ENCODE data around the gene SLC25A24.
"Not testable (repeated sequence)": the region's sequence is repeated elsewhere in the genome, so short reads cannot be mapped to it uniquely, and the experiment has no call there.

The SLC25A24 gene

DNA sequence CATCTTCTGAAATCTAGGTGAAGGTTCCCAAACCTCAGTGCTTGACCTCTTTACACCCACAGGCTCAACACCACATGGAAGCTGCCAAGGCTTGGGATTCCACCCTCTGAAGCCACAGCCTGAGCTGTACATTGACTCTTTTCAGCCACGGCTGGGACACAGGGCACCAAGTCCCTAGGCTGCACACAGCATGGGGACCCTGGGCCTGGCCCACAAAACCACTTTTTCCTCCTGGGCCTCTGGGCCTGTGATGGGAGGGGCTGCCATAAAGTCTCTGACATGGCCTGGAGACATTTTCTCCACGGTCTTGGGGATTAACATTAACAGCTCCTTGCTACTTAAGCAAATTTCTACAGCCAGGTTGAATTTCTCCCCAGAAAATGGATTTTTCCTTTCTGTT, 67.8 kb downstream of the SLC25A24 start:
- DNase-seq: not testable (repeated sequence)

DNA sequence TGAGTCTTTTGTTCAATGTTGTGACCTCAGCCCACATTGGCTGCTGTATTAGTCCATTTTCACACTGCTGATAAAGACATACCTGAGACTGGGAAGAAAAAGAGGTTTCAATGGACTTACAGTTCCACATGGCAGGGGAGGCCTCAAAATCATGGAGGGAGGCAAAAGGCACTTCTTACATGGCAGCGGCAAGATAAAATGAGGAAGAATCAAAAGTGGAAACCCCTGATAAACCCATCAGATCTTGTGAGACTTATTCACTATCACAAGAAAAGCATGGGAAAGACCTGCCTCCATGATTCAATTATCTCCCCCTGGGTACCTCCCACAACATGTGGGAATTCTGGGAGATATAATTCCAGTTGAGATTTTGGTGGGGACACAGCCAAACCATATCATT, 68.9 kb downstream of the SLC25A24 start:
- DNase-seq: not testable (repeated sequence)

DNA sequence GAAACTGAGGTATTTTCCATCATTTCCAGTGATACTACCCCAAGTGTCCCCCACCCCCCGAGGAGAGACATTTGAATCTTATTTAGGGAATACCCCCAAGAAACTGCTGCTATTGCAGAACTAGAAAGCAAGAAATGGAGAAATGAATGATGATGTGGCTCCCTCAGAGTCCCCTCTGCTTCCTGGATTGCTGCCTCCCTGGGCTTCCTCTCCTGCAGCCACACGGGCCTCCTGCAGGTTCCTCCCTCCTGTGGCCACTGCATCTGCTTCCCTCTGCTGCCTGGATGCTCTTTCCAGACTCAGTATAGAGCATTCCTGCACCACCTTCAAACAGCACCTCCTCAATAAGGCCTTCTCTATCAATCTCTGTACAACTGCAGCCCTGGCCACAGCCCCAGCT, 69.3 kb downstream of the SLC25A24 start:
- DNase-seq: no peak

DNA sequence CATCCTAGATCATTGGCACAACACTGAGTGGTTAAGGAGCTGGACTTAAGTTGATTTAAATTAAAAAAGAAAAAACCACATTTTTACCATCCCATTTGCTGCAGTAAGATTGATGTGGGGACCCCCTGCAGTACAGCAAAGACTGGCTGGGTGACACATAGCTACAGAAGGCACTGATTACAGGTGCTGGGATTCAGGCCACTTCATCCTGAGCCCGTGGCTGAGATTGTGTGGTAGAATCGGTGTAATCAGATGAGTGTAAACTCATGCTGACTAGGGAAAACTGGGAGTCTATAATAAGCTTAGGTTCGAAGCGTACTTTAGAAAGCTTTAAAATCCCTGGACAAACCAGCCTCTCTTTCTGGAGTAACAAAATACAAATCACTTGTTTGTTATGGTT, 70.1 kb downstream of the SLC25A24 start:
- DNase-seq: no peak

DNA sequence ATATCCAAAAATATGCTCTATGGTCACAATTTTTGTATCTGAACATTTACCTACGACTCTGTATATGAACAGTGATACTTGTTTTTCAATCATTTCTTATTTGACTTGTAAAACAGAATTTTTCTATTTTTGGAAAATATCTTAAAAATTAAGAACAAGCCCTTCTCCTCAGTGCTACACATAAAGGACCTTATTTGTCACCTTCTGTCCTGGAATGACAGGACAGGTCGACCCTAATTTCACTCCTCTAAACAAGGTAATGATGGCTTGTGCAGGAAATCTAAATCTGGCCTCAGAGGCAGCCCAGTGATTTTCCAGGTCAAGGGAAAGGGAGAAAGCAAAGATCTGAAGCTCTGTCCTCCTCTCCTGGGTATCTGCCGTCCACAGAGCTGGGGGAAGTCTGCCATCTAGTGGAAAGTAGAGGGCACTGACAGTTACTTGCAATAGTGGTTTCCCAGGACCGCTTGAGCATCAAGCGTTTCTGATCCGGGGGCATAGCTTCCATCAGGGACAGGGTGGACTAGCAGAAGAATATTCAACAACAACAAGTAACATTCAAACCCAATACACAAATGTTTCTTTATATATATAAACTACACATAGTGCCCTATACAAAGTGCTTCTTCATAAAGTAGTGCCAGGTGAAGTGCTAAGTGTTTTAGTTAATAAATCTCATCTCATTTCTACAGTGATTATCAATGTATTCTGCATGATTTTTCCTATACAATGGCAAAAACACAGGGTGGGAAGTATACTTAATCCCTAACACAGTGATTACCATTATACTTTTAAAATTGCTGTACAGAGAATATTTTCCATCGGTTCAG, 74.6 kb downstream of the SLC25A24 start:
- DNase-seq: peak; percentile 63

DNA sequence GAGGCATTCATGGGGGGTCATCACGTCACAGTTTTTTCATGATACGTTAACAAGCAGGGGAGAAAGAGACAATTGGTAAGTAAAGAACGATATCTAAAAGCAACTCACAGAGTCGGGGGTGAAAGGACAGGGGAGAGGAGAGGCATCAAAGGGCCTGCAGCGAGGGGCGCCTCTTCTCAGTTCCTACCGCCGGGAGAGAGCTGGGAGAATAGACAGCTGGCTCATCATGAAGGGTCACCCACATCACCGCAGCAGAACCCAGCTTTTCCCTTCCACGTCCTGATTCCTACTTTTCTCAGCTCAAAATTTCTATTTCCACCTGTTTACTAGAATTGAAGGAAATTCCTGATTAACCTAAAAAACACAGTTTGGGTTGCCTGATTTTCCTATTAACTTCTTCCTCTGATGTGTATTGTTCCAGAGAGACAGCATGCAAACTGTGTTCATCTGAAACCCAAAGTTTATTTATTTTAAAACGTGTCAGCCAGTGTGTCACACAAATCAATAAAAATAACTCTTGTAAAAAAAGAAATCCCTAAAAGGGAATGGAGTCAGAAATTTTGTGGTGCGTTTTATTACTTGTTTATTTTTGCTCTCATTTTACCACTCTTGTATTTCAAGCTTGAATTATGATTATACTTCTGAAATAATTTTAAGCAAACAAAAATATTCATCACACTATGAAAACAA, 75.4 kb downstream of the SLC25A24 start:
- no peak for DNase-seq

DNA sequence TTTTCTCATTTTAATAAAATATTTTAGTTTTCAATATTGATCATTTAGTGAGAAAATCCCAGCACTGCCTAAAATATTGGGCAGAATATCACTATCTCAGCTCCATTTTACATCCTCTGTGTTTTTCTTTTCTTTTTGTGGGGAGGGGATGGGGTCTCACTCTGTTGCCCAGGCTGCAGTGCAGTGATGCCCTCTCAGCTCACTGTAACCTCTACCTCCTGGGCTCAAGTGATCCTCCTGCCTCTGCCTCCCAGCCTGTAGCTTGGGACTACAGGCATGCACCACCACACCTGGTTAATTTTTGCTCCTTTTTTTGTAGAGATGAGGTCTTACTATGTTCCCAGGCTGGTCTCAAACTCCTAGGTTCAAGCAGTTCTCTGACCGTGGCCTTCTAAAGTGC, 76.1 kb downstream of the SLC25A24 start:
- no peak for DNase-seq

DNA sequence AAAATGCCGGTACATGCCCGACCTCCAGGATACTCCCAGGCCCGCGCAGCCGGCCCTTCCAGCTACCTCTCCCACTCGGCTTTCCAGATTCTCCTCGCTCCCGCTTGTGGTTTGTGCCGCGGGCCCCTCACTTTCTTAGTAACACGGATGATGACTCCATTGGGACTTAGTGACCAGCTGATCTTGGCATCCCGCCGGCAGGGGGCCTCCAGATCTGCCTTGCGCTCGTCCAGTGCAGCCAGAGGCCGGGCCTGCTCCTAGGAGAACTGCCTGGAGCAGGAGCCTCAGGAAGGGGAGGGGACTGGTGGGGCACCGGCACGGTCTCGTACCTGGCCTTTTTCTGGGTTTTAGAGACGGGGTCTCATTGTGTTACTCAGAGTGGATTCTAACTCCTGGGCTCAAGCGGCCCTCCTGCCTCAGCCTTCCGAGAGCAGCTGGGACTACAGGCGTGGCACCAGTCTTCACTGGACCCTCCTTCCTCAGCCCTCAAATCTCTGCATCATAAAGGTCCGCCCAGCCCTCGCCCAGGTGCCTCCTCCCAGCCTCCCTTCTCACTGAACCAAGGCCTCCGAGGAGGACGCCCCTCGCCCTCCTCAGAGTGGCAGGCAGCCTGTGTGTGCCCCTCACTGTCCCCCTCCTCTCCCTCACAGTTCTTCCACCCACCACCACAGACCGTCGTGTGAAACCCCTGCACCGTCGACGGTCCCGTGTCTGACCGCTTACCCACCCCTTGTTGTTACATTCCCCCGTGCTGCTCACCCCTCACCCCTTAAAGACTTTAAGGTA, 78.6 kb downstream of the SLC25A24 start:
- DNase-seq: no peak

DNA sequence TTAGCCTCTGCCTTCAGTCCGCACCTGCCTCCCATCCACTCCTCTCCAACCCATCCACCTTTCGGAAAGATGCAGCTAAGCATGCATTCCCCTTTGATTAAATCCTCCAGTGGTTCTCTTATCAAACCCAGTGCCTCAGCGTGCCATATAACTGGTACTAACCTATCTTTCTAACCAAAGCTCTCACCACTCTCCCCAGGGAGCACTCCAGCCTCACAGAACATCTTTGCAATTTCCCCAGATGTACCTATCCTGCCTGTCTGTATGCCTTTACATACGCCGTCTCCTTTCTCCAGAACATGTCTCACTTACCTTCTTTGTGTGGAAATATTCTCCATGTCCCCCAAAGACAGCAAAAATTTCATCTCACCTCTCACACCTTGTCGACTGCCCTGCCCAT, 80.0 kb downstream of the SLC25A24 start:
- no peak for DNase-seq

DNA sequence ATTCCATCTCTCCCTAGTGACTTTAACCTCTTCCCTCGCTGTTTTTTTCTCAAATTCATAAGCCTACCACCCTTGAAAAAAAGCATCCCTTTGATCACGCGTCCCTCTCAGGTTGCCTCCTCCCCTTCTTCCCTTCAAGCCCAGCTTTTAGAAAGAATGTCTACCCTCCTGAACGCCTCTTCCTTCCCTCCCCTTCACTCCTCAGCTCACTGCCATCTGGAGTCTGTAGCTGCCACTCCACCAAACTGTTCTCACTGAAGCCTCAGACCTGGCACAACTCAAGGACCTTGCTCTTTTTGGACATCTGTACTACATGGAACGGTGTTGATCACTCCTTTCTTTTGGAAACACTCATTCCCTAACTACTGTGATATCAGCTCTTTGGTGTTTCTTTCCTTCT, 80.6 kb downstream of the SLC25A24 start:
- DNase-seq: no peak

DNA sequence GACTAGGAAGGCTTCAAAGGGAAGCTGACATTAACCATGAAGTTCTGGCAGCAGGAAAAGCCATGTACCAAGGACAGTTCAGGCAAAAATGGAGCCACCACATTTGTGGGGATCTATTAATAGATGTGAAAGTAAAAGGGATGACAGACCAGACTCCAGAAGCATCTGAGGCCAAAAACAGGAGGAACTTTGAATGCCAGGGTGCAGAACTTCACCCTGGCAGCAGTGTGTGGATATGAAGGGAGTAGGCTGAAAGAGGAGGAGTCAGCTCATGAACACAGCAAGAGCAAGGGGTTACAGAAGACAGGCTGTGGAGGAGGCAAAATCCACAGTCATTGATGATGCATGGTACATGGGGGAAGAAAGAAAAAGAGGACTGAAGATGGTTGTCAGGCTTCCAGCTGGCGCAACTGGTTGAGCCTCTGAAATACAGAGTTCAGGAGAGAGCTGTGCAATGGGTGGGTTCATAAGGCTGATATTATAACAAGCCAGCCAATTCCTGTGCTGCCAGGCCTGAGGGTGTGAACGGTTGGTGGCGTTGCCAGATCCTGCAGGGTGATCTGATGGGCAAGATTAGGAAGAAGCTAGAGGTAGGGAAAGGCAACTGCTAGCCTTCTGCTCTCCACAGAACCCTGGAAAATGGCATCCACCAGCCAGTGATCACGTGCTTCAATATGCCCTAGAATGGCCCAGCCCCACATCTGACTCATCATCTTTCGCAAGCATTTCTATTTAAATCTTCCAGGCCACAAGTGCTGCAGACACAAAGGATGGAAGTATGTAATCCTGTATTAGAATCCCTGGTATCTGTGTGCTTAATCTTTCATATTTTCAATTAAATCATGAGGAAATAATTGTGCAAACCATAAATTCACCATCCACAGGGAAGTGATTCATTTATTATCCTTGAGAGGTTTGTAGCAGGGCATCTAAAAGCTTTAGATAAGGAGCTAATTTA, 81.9 kb downstream of the SLC25A24 start:
- no peak for DNase-seq

DNA sequence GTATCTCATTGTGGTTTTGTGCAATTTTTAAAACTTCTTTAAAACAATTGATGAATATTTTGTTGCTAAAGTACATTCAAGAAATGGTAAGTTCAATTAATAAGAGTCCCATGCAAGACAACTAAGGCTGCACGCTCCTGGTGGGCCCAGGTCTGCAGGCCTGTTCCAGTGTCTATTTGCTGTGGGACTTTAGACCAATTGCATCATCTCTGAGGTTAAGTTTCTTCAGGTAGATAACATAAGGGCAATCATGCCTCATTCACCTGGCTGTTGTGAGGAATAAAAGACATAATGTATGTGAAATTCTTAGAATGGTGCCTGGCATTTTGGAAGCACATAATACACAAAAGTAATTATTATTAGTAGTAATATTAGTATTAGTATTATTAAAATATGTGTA, 82.9 kb downstream of the SLC25A24 start:
- no peak for DNase-seq

DNA sequence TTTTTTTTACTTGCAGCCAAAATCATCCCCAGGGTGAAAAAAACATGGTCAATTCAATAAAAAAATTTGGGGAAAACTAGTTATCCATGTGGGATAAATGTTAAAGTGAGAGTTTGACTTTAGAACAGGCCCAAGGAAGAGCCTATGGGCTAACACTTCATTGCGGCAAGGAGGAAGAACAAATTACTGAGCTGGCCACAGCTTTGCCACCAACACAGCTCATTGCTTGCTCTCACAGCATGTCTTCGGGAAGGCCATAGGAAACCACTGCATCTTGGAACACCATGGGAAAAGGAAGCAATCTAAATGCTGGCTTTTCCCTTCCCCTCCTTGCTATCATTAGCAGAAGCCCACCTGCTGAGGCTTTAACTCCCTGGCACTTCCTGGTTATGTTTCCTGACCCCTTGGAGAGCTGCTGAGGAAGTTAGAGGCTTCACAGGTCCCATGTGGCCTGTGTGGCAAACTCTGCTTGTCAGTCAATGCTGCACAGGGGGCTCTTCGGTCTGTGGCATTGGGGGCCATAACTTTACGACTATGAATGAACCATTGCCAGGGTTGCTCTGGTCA, 86.0 kb downstream of the SLC25A24 start:
- no peak for DNase-seq

DNA sequence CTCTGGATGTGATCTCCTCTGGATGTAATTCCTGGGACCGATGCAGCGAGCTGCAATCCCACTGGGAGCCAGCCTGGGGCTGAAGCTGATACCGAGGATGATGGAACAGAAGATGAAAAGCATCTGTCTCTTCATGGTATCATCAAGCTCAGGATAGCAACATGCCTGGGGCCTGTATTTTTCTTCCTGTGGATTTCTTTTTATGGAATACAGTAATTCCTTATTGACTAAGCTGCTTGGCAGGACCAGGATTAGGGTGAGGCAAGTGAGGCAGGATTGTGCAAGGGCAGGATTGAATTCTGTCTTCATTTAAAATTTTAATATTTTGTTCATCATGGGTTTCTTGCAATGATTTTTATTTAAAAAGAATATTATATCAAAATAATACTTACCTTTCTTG, 86.6 kb downstream of the SLC25A24 start:
- DNase-seq: no peak

DNA sequence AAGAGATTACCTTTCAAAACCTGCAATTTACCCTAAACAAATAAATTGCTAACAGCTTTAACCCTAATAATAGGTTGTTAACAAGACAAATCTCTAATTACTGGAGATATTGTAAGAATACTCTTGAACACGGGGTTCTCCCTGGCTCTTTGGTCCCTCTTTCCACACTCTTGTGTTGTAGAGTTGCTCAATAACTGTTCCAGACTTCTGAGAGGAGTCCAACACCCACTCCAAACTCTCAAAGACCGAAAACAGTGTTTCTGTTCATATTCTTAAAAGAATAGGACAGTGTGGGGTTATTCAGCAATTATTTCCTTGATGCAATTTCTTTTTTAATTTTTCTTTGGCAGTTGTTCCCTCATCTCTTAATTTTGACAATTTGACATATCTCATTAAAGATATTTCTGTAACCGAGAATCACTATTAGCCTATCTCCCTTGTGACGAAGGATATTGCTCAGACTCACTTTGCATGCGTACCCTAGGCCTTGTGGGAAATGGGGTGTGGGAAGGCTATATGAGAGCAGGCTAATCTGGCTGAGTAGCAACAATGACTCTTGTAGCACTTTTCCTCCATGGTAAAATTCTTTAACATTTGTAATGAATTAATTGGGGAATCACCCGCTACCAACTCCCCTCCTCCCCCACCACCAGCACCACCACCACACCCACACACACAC, 90.7 kb downstream of the SLC25A24 start:
- no peak for DNase-seq

DNA sequence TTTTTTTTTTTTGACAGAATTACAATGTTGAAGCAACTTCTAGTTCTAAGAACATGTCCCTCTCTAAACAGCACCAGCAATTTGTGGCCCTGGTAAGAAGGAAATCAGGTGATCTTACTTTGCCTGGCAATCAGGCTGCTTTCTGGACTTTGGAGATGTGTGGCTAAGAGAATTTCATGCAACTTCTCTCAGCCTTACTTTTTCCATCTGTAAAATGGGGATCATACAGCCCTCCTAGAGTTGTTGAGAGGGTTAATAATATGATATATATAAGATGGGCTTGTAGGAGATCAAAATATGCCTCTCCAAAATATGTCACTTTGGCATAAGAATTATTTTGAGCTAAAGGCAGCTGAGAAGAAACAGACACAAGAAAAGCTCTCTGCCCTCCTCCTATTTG, 92.0 kb downstream of the SLC25A24 start:
- no peak for DNase-seq

DNA sequence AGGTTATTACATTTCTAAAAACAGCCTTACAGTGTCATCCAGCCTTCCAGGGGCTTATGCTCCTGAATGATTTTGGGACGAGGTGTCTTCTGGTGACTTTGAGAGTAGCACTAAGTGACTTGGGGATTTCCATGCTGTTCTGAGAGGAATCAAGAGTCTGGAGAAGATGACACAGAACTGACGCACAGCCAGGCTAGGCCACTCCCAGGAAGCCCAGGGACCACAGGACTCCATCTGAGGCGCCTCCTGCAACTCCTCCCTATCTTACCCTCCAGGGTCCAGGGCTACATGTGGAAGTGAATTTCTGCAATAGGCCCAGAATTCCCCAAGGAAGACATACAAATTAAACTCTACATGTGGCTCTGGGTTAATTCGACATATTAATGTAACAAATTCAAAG, 92.5 kb downstream of the SLC25A24 start:
- peak; percentile 62 for DNase-seq

DNA sequence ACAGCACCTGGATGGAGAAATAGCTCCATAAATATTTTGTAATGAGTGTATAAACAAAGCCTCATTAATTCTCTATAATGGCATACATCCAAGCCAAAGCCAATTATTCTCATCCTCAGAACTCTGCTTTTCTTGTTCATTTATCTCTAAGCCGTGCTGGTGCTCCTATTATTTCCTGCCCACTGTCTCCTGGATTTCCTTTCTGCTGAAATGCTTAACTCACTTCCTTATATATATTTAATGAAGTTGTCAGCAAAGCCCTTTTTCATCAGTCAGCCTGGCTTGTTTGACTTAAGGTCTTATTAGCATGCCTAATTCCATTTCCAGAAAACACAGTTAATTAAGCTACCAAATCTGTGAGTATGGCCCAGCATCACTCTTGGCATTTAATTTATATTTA, 93.4 kb downstream of the SLC25A24 start:
- DNase-seq: no peak

DNA sequence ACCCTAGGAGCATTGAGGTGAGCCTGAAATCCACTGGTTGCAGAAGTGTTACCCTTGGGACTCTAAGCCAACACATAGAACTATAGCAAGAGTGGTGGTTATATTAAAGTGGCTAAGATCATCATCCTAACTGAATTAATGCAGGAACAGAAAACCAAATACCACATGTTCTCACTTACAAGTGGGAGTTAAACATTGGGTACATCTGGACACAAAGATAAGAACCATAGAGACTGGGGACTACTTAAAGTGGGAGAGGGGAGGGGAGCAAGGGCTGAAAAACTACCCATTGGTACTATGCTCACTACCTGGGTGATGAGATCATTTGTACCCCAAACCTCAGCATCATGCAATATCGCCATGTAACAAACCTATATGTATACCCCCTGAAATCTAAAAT, 100.0 kb downstream of the SLC25A24 start:
- DNase-seq: no peak

DNA sequence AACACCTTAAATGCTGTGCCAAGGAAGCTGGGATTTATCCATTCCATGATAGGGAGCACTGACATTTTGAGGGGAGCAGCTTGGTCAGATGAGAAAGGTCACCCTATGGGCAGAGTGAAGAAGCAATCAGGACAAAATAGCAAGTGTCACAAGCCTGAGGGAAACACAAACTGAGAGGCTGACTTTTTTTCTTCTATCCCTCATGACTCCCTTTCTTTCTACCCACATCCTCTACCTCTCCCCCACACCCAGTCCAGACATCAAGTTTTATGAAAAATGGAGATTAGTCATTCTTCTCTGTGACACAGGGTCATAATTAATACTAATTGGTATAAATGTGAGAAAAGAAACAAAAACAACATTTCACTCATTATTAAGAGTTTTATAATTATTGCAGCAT, 103.1 kb downstream of the SLC25A24 start:
- DNase-seq: no peak

DNA sequence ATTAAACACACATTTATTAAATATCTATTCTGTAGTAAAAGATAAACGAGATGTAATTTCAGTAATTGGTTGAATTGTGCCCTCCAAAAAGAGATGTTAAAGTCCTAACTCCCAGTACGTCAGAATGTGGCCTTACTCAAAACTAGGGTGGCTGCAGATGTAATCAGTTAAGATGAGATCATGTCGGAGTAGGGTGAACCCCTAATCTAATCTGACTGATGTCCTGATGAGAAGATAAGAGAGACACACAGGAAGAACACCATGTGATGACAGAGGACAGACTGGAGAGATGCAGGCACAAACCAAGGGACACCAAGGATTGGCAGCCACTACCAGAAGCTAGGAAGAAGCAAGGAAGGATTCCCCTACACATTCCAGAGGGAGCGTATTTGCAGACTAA, 104.1 kb downstream of the SLC25A24 start:
- DNase-seq: no peak

DNA sequence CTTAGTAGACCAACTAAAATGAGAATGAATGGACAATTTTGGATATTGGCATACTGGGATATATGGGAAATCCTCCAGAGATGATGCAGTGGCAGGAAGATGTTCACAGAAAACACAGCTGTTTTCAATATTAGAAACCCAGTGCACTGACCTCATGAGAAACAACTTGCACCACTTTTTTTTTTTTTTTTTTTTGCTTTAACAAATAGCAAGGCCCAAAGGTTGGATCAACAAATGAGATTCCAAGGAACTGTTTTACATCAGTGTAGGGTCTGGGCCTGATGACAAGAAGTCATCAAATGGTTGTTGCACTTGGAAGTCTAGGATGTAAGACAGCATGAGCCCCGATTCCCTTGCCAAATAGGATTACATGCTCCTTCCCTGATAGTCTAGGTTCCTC, 110.7 kb downstream of the SLC25A24 start:
- DNase-seq: no peak

Data from stimulated activated CD4-positive, alpha-beta T cell treated with anti-CD3 and anti-CD28 coated beads, Interleukin-15, amount 100 ng/mL, for 24 hours (primary cell).